A549 (cell line): ENCODE results near the gene SSBP3. TPM values are rescaled to one million over a fixed set of nuclear protein-coding genes. Genes with fewer than 3 reads are reported as not detected.
"Not testable (repeated sequence)": the region's sequence is repeated elsewhere in the genome, so short reads cannot be mapped to it uniquely, and the experiment has no call there.

Experiments
- ATAC-seq, 2 experiments: fragments of 200-7000 bp in 1 of 2; fragments of >200 bp in 1 of 2; cut with Nextera tagmentation in 1 of 2; cut with Tn5 transposase in 1 of 2; 3 replicates each; pipeline versions ENCODE4 v1.8.0 to v1.9.1; 2018 to 2020; ENCODE audit warnings: mild to moderate bottlenecking in 1 of 2, moderate library complexity in 1 of 2
- CTCF ChIA-PET: fragments of 300-600 bp; sonication (Branson Sonifier 250); formaldehyde crosslinking; extraction: SDS; loops from one replicate; lab custom pipeline; 2021; ENCODE audit warnings: antibody characterized with exemption, inconsistent platforms; lab: Yijun Ruan, JAX
- POLR2A ChIA-PET: fragments of 350-600 bp; formaldehyde crosslinking; extraction: SDS; loops from one replicate; lab custom pipeline; 2021; ENCODE audit warnings: antibody characterized with exemption, inconsistent platforms; lab: Yijun Ruan, JAX
- DNase-seq, 2 experiments: peaks; one replicate each; pipeline versions ENCODE4 v3.0.0 to v3.0.0-alpha.2; 2011 to 2016; ENCODE audit warnings: low read depth in 1 of 2, low spot score in 1 of 2
- FAIRE-seq: peaks from 2 replicates; lab custom pipeline; 2011; peaks lifted over from hg19 to GRCh38; lab: Jason Lieb, UNC
- H3K27ac ChIP-seq, 2 experiments: fragments of >200 bp; sonication (Bioruptor Twin); formaldehyde crosslinking; 3 replicates each; pipeline ENCODE4 v1.5.1; 2016 to 2017
- H3K4me1 ChIP-seq: fragments of >200 bp; sonication (Bioruptor Twin); formaldehyde crosslinking; 3 replicates; pipeline ENCODE4 v1.6.1; 2016
- H3K4me2 ChIP-seq: fragments of >200 bp; sonication (Bioruptor Twin); formaldehyde crosslinking; 3 replicates; pipeline ENCODE4 v1.6.1; 2016
- H3K4me3 ChIP-seq: fragments of >200 bp; sonication (Bioruptor Twin); formaldehyde crosslinking; 3 replicates; pipeline ENCODE4 v1.5.1; 2016
- H3K9me3 ChIP-seq: fragments of >200 bp; sonication (Bioruptor Twin); formaldehyde crosslinking; 3 replicates; pipeline ENCODE4 v1.6.1; 2016
- ATOH8 ChIP-seq: fragments of 250-450 bp; sonication (Bioruptor Pico); IDR thresholded peaks from 2 replicates; pipeline ENCODE4 v1.5.0; 2020; ENCODE audit warnings: low read depth, mild to moderate bottlenecking, moderate library complexity
- BHLHE40 ChIP-seq: IDR thresholded peaks from 2 replicates; pipeline ENCODE4 v1.6.1; 2012; ENCODE audit warnings: low read depth, low read length, inconsistent platforms
- CBX2 ChIP-seq: fragments of 200-600 bp; sonication (generic); IDR thresholded peaks from 2 replicates; pipeline ENCODE4 v1.6.1; 2016; ENCODE audit warnings: low read depth, mild to moderate bottlenecking, borderline replicate concordance
- CEBPB ChIP-seq, 2 experiments: fragments of >200 bp in 1 of 2; sonication (Bioruptor Twin) in 1 of 2; formaldehyde crosslinking in 1 of 2; IDR thresholded peaks; 2 replicates each; pipeline ENCODE4 v1.6.1; 2012 to 2016
- CTCF ChIP-seq: fragments of >200 bp; sonication (Bioruptor Twin); formaldehyde crosslinking; IDR thresholded peaks from 3 replicates; pipeline ENCODE4 v1.5.1; 2016
- EHMT2 ChIP-seq: fragments of 200-600 bp; sonication (generic); IDR thresholded peaks from 2 replicates; pipeline ENCODE4 v1.6.1; 2016; ENCODE audit warnings: antibody characterized with exemption, low read depth, mild to moderate bottlenecking, moderate library complexity
- ELK1 ChIP-seq: fragments of 150-350 bp; IDR thresholded peaks from 2 replicates; pipeline ENCODE4 v1.6.1; 2014; ENCODE audit warnings: low read depth, mild to moderate bottlenecking, low read length
- ESRRA ChIP-seq: fragments of 150-350 bp; IDR thresholded peaks from 2 replicates; pipeline ENCODE4 v1.6.1; 2014; ENCODE audit warnings: mild to moderate bottlenecking, low read length, borderline replicate concordance
- FOSL2 ChIP-seq, 2 experiments: fragments of 450-650 bp in 1 of 2; fragments of >200 bp in 1 of 2; sonication (Bioruptor Twin) in 1 of 2; formaldehyde crosslinking; IDR thresholded peaks; 2 replicates each; pipeline versions ENCODE4 v1.5.0 to v1.6.1; 2016 to 2020; ENCODE audit warnings: mild to moderate bottlenecking in 1 of 2, moderate library complexity in 1 of 2
- FOXS1 ChIP-seq: fragments of 250-450 bp; sonication (Bioruptor Pico); IDR thresholded peaks from 2 replicates; pipeline ENCODE4 v1.5.0; 2020; ENCODE audit warnings: mild to moderate bottlenecking, moderate library complexity
- HDAC2 ChIP-seq: fragments of 200-600 bp; sonication (generic); IDR thresholded peaks from 2 replicates; pipeline ENCODE4 v1.6.1; 2016
- HMGXB4 ChIP-seq: fragments of 250-450 bp; sonication (Bioruptor Pico); IDR thresholded peaks from 2 replicates; pipeline ENCODE4 v1.5.0; 2021; ENCODE audit warnings: mild to moderate bottlenecking, moderate library complexity, borderline replicate concordance
- HOXA7 ChIP-seq: fragments of 250-450 bp; sonication (Bioruptor Pico); IDR thresholded peaks from 2 replicates; pipeline ENCODE4 v1.5.0; 2020; ENCODE audit warnings: mild to moderate bottlenecking, moderate library complexity
- HOXB13 ChIP-seq: fragments of 250-450 bp; sonication (Bioruptor Pico); IDR thresholded peaks from 2 replicates; pipeline ENCODE4 v1.5.0; 2020; ENCODE audit warnings: low read depth, mild to moderate bottlenecking, moderate library complexity
- JUNB ChIP-seq: fragments of >200 bp; sonication (Bioruptor Twin); formaldehyde crosslinking; IDR thresholded peaks from 2 replicates; pipeline ENCODE4 v1.6.1; 2016
- KDM1A ChIP-seq: fragments of 200-600 bp; sonication (generic); IDR thresholded peaks from 2 replicates; pipeline ENCODE4 v1.6.1; 2016; ENCODE audit warnings: low read depth, mild to moderate bottlenecking
- KDM5A ChIP-seq: fragments of 200-600 bp; sonication (generic); IDR thresholded peaks from 2 replicates; pipeline ENCODE4 v1.6.1; 2016; ENCODE audit warnings: antibody characterized with exemption, mild to moderate bottlenecking
- MAZ ChIP-seq: fragments of 150-350 bp; IDR thresholded peaks from 2 replicates; pipeline ENCODE4 v1.6.1; 2014; ENCODE audit warnings: antibody characterized with exemption, low read depth, low read length, borderline replicate concordance
- NPAS2 ChIP-seq: fragments of 250-450 bp; sonication (Bioruptor Pico); IDR thresholded peaks from 2 replicates; pipeline ENCODE4 v1.8.0; 2022; ENCODE audit warnings: mild to moderate bottlenecking, moderate library complexity, borderline replicate concordance
- NR3C1 ChIP-seq: fragments of >200 bp; sonication (Bioruptor Twin); formaldehyde crosslinking; IDR thresholded peaks from 3 replicates; pipeline ENCODE4 v1.6.1; 2017
- PBX3 ChIP-seq: IDR thresholded peaks from 2 replicates; pipeline ENCODE4 v1.6.1; 2012
- PHF8 ChIP-seq: fragments of 200-600 bp; sonication (generic); IDR thresholded peaks from 2 replicates; pipeline ENCODE4 v1.6.1; 2016; ENCODE audit warnings: low read depth, mild to moderate bottlenecking, antibody characterized with exemption, moderate library complexity, borderline replicate concordance
- POLR2A ChIP-seq: IDR thresholded peaks from 2 replicates; pipeline ENCODE4 v1.6.1; 2012; ENCODE audit warnings: mild to moderate bottlenecking, low read length
- RAD21 ChIP-seq, 2 experiments: fragments of >200 bp in 1 of 2; sonication (Bioruptor Twin) in 1 of 2; formaldehyde crosslinking in 1 of 2; IDR thresholded peaks in 1 of 2; conservative IDR thresholded peaks in 1 of 2; 2 replicates in 1 of 2; 3 replicates in 1 of 2; pipeline ENCODE4 v1.6.1; 2012 to 2018; ENCODE audit warnings: inconsistent platforms in 1 of 2
- SREBF2 ChIP-seq: fragments of 450-650 bp; IDR thresholded peaks from 2 replicates; pipeline ENCODE4 v1.6.1; 2014; ENCODE audit warnings: mild to moderate bottlenecking, moderate library complexity
- ZC3H11A ChIP-seq: fragments of 450-650 bp; IDR thresholded peaks from 2 replicates; pipeline ENCODE4 v1.6.1; 2014; ENCODE audit warnings: antibody characterized with exemption, mild to moderate bottlenecking
- WGBS: methylation state at CpG from one replicate; pipeline ENCODE4 v1.1.6; 2017; ENCODE audit errors: missing lambda C conversion rate; 5-methylcytosine and 5-hydroxymethylcytosine counted together
- polyA plus RNA-seq, 4 experiments: library from polyadenylated mRNA; depleted of rRNA in 3 of 4; stranded (reverse); fragments of >200 nt; fragmentation: RNase III in 1 of 4; extraction: RNeasy Plus Mini Kit Qiagen cat#74134 plus additional on column Dnase treatment in 1 of 4; gene quantifications; 2 replicates in 3 of 4; 3 replicates in 1 of 4; pipeline ENCODE4 v1.2.3, GENCODE V29; 2011 to 2017
- TF ChIP-seq, protein P1 (sequence below): IDR thresholded peaks from 2 replicates; pipeline ENCODE4 v1.6.1; 2012

Gene SSBP3
- polyA plus RNA-seq, 2 of the 4 experiments (the other 2 are of a cell fraction): 7.2 to 9.1 TPM

DNA sequence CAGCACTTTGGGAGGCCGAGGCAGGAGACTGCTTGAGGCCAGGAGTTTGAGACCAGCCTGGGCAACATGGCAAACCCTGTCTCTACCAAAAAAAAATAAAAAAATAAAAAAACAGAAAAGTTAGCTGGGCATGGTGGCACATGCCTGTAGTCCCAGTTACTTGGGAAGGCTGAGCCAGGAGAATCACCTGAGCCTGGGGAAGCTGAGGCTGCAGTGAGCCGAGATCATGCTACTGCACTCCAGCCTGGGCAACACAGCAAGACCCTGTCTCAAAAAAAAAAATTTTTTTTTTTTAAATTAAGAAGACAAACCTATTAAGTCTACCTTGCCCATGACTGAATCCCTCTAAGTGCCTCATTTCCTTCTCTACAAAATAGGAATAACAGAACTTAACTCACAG, 16.6 kb downstream of the SSBP3 start:
- H3K4me2 ChIP-seq, CTCF ChIA-PET, ATAC-seq, H3K4me1 ChIP-seq, H3K9me3 ChIP-seq, H3K27ac ChIP-seq, H3K4me3 ChIP-seq, DNase-seq, FAIRE-seq, POLR2A ChIA-PET: not testable (repeated sequence)
- 77% methylated on average over 2 of the region's 2 CpGs for WGBS

DNA sequence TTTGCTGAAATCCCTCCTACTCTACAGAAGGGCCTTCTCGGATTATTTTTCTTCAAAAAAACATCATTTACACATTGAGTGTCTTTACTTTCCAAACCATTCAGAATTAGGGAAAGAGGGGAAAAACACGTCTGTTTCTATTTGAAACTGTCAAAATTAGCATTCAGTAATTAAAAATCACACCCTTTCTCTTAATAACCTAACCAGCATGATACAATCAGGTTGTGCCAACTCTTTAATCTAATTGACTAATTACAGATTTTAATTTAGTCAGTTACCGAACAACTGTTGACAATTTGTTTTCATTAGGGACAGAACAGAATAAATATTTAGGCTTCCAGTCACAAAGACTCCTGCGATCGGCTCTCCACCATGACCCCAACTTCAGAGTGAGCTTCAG, 18.8 kb downstream of the SSBP3 start:
- TF ChIP-seq CEBPB (IDR thresholded peaks at IDR 0.05): no peak
- no peak for TF ChIP-seq ZC3H11A
- TF ChIP-seq KDM1A: no peak
- no peak for TF ChIP-seq CTCF
- TF ChIP-seq PBX3: no peak
- TF ChIP-seq JUNB: no peak
- TF ChIP-seq CBX2: no peak
- no peak for TF ChIP-seq SREBF2
- no peak for TF ChIP-seq FOXS1 (CRISPR knock-in tag)
- no peak for TF ChIP-seq ELK1
- TF ChIP-seq, protein P1, sequence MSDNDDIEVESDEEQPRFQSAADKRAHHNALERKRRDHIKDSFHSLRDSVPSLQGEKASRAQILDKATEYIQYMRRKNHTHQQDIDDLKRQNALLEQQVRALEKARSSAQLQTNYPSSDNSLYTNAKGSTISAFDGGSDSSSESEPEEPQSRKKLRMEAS: no peak
- TF ChIP-seq HDAC2: no peak
- no peak for TF ChIP-seq RAD21 (conservative IDR thresholded peaks at IDR 0.05 in 1 of 2, IDR thresholded peaks at IDR 0.05 in 1 of 2)
- no peak for TF ChIP-seq HMGXB4 (CRISPR knock-in tag)
- no peak for TF ChIP-seq HOXA7 (CRISPR knock-in tag)
- ChIA-PET POLR2A (no interaction called here), CTCF (no interaction called here)
- Histone ChIP-seq H3K27ac (no peak overlapping the region), H3K4me1 (0 out of 3 replicates have a peak, but pooled peaks cover 3% of the 10 kb centered on the region), H3K4me3 (no peak overlapping the region), H3K4me2 (no peak overlapping the region), H3K9me3 (no peaks in the 10 kb centered on the region)
- no peak for FAIRE-seq
- WGBS: 94% methylated on average over 5 of the region's 5 CpGs
- no peak for DNase-seq
- no peak for ATAC-seq

- no peak for FAIRE-seq
- H3K4me2 ChIP-seq: no peak overlapping the region
- no peak for TF ChIP-seq JUNB
- no peak for TF ChIP-seq NPAS2 (CRISPR knock-in tag)
- no peak for TF ChIP-seq ATOH8 (CRISPR knock-in tag)
- TF ChIP-seq FOSL2 (IDR thresholded peaks at IDR 0.05): no peak
- no peak for TF ChIP-seq FOSL2 (CRISPR knock-in tag; IDR thresholded peaks at IDR 0.05)
- TF ChIP-seq POLR2A: no peak
- no peak for TF ChIP-seq PHF8
- no peak for TF ChIP-seq RAD21 (conservative IDR thresholded peaks at IDR 0.05 in 1 of 2, IDR thresholded peaks at IDR 0.05 in 1 of 2)
- TF ChIP-seq, protein P1: no peak
- TF ChIP-seq MAZ: no peak
- no peak for TF ChIP-seq HOXB13
- TF ChIP-seq BHLHE40: no peak
- TF ChIP-seq EHMT2: no peak
- no peak for TF ChIP-seq ESRRA
- TF ChIP-seq KDM5A: no peak
- TF ChIP-seq NR3C1: no peak
These were observed 20.5 kb downstream of the SSBP3 start for GRCh38 chr1:54385727-54386022.

More at GRCh38 chr1:54385727-54386022, 20.5 kb downstream of the SSBP3 start:
- H3K9me3 ChIP-seq: no peaks in the 10 kb centered on the region
- POLR2A ChIA-PET: no interaction called here
- 88% methylated on average over 3 of the region's 3 CpGs for WGBS
- ATAC-seq: no peak
- no peak for DNase-seq
- H3K27ac ChIP-seq: no peak overlapping the region
- 0 out of 3 replicates have a peak, but pooled peaks cover 3% of the 10 kb centered on the region for H3K4me1 ChIP-seq
- H3K4me3 ChIP-seq: no peak overlapping the region
- CTCF ChIA-PET: no interaction called here
